Muscle of arm (tissue), 12 donors: ENCODE results near the gene SLC44A1. TPM values are rescaled to one million over a fixed set of nuclear protein-coding genes. Genes with fewer than 3 reads are reported as not detected.
"Not testable (repeated sequence)": the region's sequence is repeated elsewhere in the genome, so short reads cannot be mapped to it uniquely, and the experiment has no call there.

Experiments used
- DNase-seq: peaks from one replicate; pipeline ENCODE4 v3.0.0-alpha.2; 2013
- polyA plus RNA-seq, 12 donors: library from polyadenylated mRNA; unstranded; fragments of 120-200 nt; gene quantifications; one replicate each; pipeline ENCODE4 v1.2.1, GENCODE V29; 2013; ENCODE audit not compliant: insufficient read length in 12 of 12

The SLC44A1 gene
- polyA plus RNA-seq, 12 donors, result 16.0 to 27.0 (median 17.9) TPM; not detected in 1

DNA sequence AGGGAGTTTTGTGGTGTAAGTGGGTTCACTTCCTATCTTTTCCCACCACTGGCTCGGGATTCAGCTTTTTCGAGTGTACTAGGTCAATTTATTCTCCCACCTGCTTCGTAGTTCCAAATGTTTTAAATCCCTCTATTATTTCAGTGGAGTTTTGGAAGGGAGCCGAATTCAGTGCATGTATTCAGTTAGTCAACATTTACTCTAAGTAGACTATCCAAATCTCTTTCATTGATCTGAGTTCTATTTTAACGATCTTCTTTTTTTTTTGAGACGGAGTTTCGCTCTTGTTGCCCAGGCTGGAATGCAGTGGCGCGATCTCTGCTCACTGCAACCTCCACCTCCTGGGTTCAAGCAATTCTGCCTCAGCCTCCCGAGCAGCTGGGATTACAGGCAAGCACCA is 23.8 kb downstream of the SLC44A1 start:
- not testable (repeated sequence) for DNase-seq

DNA sequence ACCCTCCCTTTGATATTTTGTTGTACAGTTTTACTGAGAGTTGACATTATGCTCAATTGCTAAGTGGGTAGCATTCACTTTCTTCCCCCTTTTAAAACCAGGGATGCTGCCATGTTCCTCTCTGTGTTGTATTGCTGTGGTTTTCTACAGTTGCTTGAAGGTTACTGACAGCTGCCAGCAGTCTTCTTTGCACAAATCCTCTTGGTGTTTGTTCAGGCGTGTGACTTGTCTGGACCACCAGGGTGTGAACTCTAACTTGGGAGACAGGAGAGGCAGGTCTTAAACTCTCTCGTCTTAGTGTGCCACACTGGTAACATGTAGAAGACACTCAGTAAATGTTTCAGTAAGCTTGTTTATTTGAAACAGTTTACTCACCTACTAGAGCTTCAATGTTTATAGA is 25.1 kb downstream of the SLC44A1 start:
- no peak for DNase-seq

DNA sequence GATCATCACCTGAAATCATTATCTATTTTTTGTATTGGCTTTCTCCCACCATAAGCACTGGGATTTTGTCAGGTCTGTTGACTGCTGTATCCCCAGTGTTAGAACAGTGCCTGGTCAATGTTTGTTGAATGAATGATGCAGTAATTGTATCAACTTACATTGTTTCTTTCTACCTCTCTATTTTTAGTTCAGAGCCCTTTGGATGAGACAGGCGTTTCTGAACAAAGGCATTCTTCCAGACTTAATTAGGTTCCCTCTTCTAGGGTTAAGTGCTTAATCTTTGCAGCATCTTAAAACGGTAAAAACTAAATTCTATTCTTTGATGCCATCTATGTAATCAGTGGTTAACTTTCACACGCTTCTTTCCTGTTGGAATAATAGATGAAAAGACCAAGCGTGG is 26.3 kb downstream of the SLC44A1 start:
- DNase-seq, result no peak

DNA sequence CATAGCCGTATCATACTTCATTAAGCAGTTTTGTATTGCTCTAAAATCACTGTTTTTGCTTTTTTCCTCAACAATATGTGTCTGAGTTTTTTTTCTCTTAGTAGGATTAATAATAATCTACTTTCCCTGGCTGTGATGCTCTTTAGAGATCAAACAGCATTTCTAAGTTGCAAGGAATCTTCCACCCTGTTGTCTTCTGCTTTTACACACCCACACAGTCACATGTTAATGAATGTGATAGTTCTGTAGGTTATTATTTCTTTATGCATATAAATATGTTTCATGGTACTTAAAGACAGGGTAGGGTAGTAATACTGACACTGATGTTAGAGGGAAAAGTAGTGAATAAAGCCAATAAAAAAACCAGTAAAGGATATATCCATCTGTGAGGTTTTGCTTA is 29.3 kb downstream of the SLC44A1 start:
- DNase-seq, result no peak

DNA sequence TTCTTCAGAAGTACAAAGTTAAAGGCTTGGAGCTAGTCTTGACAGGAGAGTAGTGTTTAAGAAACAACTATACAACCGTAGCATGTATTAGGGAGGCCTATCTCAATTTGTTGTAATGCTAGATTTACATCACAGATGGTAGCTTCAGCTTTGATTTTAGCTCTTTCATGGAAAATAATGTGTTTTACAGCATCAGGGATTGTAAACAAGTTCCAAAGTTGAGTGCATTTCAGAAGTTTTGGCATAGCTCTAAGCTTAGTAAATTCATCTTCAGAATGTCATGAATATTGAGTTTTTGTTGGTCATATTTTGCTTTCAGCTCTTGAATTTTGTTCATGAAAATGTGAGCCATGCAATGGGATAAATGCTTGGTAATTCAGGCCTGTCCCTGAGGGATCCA is 30.7 kb downstream of the SLC44A1 start:
- DNase-seq, result no peak

DNA sequence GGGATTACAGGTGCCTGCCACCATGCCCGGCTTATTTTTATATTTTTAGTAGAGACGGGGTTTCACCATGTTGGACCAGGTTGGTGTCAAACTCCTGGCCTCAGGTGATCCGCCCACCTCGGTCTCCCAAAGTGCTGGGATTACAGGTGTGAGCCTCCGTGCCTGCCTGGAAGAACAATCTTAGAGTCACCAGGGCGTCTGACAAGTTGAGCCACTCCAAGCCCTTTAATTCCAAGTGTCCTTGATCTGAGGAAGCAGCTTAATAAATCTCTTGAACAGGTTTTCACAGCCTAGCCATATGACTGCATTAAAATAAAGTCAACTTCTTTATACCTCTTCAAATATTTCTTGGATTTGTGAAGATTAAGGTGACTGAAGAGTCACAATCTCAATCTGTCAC is 31.5 kb downstream of the SLC44A1 start:
- DNase-seq, result no peak

DNA sequence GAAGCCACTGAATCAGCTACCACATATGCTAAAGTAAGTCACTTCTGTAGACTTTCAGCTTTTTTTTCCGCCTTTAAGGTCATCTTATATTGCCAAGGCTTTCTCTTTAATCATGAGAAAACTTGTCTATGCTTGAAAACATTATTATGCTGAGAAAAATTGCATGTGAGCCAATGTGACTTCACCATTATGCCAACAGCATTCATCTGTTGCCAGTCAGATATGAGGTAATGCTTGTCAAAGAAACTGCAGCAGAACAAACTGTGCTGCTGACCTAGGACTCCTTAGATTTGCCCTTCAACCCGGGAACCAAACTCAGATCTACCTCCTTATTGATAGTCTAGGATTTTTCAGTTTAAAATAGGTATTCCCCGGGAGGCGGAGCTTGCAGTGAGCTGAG is 34.3 kb downstream of the SLC44A1 start:
- DNase-seq, result no peak

DNA sequence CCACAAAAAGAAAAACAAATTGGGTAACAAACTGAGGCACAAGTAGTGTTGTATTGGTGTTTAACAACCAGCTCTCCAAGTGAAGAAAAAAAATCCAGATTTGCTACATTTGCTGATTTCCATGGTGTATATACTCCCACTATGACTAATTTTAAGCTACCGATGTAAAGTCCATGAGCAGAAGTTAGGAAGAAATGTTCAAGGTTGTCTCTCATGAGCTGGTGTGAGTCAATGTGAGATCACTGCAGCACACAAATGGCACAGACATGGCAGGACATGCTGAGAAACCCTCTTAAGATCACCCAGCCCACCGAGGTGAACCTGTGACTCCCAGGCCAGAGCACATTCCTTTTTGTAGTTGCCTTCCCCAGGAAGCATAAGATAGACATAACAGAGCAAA is 36.2 kb downstream of the SLC44A1 start:
- no peak for DNase-seq

DNA sequence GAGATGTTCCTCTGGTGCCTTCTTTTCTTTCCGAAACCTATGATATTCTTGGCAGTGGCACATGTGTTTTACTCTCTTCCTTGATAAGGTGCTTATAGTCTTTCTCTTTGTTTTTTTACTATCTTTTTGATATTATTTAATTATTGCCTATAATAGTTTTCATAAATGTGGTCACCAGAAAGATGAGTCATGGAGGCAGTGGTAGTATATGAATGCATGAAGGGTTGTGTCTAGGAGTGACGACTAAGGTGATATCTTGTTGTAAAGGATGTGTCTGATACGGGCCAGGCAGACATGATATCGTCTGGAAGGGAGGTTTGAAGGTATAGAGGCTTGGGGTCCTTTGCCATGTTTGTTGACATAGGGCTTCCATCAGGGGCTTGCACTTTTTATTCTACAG is 36.8 kb downstream of the SLC44A1 start:
- no peak for DNase-seq

DNA sequence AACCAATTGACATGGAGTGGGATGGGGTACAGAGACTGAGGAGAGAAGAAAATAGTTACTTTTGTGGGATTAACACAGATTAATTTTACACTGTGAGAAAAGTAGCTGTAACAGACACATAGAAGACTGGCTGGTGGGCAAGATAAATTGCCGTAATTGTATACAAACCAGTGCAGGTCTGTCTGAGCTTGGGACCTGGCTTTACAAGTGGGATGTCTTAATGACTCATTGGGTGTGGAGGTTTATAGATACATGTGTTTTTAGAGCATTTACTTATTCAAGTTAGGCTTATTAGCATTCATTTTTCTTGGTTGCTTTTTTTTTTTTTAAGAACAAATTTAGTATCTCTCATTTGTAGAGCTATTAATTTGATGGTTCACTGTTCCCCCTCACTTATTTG is 37.5 kb downstream of the SLC44A1 start:
- DNase-seq, result no peak

DNA sequence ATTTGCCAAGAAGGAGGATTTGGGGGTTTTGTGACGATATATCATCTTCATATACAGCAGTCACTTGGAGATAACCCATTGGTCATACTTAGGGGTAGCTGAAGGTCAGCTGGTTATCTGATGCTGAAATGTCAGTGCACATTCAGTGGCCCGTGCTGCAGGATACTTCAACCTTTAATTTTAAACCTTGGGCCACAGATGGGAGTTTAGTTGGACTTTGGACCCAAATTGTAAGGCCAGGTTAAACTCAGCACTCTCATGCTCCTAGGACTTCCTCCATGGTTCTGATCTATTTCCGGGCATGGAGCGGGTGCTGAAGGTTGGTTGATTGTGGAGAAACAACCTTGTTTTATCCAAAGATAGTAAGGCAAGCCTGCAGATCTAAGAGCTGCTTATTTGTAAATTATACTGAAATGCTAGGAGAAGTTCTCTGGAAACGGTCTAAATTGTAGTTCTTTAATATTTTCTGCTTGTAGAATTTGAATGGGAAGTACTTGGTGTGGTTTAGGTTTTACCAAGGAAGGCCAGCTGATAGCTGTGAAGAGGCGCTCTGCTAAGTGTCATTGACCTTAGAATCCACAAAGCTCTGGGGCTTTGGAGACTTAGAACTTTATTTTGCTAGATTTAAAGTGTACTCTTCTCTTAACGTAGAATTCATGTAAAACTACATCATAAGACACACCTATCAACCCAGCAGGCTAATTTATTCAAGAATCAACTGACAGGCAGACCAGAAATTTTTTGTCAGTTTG is 38.6 kb downstream of the SLC44A1 start:
- no peak for DNase-seq

DNA sequence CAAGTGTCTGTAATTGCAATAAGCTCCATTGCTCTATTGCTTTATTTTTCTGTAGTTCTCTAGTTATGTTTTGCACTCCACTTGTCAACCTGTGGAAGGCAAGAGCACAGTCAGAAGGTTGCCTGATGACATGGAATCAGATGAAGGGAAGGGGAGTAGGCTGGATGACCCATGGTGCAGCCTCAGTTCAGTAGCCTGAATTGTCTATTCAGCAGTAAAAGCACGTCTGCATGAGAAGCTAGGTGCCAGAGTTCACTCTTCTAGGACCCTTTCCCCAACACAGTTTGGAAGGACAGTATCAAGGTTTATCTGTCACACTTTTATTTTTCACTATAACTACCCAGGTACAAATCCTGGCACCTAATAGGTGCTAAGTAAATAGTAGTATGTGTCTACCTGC is 39.3 kb downstream of the SLC44A1 start:
- no peak for DNase-seq

DNA sequence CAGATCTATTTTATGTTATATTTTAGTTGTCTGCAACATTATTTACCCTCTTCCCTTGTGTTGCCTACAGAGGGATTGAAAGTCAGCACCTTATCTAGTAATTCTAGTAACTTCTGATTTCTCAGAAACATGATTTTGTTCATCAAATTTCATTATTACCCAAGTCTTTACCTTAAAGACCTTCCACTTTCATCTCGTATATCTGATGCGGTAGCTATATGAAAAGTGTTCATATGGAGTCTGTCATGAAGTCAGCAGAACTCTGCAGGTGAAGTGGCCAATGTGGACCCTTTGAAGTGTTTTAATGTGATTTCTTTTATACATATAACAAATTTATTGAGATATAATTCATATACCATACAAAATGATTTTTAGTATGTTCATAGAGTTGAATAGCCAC is 40.0 kb downstream of the SLC44A1 start:
- no peak for DNase-seq

DNA sequence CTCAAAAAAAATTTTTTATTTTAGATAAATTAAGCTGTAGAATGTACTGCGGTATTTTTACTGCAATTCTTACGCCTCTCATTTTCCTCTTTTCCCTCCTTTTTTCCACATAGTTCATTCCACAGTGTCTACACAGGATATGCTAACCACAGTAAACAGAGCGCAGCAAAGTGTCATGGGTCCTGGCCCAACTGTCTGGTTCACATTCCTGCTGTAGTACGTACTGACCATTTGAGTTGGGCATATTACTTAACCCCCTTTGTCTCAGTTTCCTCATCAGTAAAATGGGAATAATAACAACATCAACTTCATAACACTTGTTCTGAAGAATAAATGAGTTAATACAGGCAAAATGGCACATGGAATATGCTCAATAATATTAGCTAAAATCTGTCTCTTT is 41.6 kb downstream of the SLC44A1 start:
- DNase-seq, result no peak

DNA sequence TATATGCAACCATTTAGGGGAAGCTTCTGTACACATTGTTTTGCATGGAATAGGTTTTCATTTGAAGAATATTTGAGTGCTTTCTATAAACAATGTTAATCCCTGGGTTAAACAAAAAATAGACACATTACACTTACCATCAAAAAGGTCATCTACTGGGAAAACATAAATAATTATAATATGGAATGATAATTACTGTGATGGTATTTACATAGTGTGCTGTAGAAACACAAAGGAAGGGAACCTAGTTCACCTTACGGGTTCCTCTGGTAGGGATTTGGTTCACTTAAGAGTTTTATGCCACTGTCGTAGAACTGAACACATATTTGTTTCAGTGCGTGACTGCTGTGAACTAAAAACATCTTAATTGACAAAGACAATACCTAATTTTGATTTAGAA is 44.9 kb downstream of the SLC44A1 start:
- DNase-seq, result no peak

DNA sequence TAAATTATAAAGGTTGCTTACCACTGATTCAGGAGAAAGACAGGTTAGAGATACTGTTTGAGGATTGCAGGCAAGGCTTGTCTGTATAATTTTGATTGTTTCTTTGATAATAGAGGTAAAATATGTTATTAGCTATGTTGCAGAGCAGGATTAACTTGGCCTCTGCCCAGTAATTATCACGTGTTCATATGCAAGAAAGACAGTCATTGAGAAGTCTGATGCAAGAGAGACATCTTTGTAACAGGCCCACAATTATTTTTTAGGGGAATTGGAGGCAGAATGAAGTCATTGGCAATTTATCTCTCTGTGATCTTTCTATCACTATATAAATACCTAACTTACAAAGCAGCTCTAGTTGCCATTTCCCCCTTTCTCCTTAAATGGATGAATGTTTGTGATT is 46.0 kb downstream of the SLC44A1 start:
- DNase-seq, result no peak

DNA sequence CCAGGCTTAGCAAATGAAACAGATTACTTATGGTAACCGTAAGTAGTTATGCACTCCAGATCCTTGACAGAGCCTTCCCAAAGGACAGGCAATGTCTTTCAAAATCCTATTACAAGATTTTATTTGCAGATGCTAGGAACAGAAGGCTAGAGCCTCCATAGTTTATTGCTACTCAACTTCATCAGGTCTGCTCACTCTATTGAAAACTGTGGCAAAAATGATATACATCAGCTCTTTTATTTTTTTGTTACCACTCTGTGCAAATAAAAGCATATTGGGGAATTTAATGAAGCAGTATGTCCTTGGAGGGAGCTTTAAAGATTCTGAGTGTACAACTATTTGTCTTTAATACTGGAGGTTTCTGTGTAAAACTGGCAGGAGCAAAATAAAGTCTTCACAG is 46.5 kb downstream of the SLC44A1 start:
- DNase-seq, result no peak

DNA sequence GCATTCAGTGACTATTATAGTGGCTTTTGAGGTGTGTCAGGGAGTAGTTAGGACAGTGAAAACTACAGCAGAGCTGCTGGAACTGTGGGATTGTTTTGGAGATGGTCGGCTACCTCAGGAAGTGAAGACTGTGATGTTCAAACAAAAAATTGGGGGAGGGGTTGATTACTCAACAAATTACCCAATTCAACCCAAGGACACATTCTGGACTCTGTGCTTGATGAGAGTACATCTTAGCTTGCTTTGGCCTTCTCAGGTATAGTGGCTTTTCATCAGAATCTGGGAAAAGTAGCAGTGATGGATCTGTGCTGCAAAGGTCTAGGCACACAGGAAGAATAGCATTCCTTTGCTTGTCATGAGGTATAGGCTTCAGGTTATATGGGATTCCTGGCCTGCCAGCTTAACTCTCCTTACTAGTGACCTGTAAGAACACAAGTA is 47.0 kb downstream of the SLC44A1 start:
- no peak for DNase-seq

DNA sequence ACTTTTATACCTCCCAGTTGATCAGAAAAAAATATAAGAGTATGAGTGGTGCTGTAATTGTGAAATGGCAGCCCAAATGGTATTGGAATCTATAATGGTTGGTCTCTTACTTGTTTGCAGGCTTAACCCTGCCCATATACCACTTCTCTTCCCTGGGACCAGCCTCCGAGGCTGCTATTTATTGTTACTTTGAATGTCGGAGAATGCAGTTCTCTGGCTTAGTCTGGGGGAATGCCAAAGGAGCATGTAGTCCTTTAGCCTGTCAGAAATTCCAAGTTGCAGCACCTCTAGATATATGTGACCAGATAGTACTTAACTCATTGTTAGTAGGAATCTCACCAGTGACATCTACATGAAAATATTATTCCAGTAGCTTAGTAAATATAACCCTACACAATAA is 47.5 kb downstream of the SLC44A1 start:
- DNase-seq, result no peak

DNA sequence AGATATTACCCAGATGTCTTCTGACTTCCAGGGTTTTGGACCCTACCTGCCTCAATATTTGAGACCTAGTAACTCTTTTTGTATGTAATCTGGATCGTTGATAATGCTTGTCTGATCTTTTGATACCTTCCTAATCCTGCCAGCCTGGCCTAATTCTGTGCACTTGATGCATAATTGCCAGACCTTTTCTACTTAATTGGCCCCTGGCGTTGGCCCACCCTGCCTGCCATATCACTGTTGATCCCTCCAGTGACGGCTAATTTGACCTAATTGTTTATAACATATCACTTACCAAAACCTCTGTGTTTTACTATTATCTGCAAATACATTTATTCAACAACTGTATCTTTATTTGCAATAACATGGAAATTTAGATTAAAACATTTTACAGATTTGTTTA is 49.0 kb downstream of the SLC44A1 start:
- no peak for DNase-seq

DNA sequence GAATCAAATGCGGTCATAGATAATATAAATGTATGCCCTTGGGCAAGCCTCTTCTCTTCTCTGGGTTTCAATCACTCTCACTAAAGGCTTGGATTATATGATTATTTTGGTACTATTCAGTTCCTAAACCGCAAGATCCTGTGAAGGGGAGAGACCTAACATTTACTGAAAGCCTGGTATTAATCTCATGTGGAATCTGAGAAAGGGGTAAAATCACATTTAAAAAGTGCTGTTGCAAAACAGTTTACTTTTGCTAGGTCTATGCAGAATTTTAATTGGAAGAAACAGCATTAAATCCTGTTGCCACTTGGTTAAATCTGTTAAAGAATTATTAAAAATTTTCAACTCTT is 50.7 kb downstream of the SLC44A1 start:
- no peak for DNase-seq

DNA sequence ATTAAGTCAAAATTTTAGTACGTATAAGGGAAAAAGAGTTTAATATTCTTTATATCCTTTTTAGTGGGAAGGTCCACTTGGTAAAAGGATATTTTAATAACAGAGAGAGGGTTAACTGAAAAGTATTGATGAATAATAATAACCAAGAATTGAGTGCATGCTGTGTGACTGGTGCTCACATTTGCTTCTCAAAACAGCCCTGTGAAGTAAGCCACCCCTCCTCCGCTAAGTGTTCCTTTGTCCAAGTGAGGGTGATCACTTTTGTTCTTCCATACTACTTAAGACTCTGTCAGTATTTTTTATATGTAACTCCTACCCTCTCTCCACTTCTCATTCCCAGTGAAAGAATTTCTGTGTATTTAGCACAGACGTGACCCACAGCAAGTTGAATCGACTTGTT is 51.5 kb downstream of the SLC44A1 start:
- no peak for DNase-seq

DNA sequence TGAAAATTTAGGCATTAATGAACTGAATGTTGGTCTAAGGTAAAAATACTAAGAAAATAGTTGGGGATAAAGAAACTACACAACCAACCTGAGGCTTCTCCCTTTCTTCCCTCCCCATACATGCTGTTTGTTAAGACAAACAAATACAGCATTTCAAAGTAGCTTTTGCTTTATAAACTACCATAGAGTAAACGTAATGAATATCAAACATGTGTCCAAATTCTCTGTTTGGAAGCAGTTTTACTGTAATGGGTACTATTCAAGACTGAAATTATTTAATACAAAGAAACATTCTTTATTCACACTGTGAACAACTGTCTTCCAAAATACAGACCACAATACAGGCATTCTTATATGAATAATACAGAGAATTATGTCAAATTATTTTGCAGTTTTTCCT is 52.0 kb downstream of the SLC44A1 start:
- no peak for DNase-seq

DNA sequence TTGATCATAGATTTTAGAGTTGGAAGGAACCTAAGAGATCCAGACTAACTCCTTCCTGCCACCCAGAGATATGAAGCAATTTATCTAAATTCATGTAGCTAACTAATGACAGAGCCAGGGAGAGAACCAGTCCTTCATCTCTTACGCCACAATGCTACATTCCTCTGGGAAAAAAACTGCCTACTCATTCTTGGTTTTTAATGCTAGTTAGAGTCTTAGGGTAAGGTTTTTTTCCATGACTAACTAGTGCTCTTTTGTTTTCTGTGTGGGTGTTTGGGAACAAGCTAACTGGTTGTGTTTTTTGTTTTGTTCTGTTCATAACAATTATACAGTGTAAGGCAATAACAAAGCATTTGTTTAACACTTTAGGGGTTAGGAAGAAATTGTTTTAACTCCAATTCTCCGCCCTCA is 52.4 kb downstream of the SLC44A1 start:
- DNase-seq, result no peak
